GM19023 (cell line): ENCODE measurements around the gene CEBPZOS.
A peak's percentile ranks its signal among the peaks of the same experiment; 100 is the strongest.

Experiments
- ATAC-seq: cut with Tn5 transposase; IDR thresholded peaks from one replicate; pipeline ENCODE4 v1.9.1; 2021; ENCODE audit warnings: mild to moderate bottlenecking, moderate library complexity; ENCODE audit not compliant: unreplicated experiment

The CEBPZOS gene

DNA sequence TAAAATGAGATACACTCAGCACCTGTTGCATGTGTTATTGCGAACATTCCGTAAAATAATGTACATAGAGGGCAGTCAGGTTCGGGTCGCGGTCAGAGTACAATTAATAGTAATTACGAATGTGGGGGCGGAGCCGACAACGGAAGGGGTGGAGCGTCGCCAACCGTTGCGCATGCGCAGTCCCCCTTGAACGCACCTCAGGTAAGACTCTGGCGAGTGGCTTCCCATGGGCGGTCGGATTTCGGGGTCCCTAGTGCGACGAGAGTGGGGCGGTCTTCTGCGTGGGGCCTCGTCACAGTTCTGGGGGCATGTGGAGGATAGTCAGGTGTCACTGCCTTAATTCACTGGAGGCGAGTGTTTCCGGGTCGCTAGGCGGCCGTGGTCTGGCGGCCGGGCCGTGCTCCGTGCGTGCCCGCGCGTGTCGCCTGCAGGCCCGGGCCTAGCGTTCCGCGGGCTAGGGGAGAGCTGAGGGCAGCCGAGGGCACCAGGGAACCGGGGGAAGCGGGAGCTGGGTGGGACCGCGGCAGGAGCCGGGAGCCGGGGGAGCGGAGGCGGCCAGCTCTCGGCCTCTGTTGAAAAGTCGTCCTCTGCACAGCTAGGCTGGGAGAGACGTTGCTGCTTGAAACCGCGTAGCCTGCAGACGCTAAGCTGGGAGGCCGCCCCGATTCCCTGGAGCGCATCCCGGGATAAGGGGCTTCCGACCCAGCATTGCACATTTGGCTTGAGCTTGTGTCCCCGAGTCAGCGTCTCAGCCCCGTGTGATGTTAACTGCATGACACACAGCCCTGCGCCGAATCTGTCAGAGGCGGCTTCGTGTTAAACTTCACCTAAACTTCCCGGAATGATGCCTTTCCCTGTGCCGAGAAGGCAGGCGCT lies at the start of gene CEBPZOS:
Gene CEBPZOS (plus strand): TSS at position 177 of the 876 bp plus-strand sequence. CDS start 3,209 bp downstream, outside the sequence.
- ATAC-seq, result peak; percentile 81

DNA sequence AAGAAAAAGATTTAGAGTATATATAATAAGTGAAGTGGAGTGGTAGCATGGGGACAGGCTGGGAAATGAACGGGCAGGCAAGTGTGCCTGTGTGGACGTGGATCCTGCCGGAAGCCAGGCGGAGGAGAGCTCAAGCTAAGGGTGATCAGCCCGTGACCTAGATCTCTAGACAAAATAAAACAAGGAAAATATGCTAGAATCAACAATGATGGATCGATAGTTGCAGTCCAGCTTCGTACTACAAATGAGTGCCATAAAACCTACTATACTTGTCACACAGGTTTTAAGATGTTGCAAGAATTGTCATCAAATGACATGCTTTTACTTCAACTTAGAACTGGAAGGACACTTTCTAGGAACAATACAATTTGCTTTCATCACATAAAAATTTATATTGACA lies 48.0 kb upstream of the CEBPZOS start:
- ATAC-seq, result no peak

DNA sequence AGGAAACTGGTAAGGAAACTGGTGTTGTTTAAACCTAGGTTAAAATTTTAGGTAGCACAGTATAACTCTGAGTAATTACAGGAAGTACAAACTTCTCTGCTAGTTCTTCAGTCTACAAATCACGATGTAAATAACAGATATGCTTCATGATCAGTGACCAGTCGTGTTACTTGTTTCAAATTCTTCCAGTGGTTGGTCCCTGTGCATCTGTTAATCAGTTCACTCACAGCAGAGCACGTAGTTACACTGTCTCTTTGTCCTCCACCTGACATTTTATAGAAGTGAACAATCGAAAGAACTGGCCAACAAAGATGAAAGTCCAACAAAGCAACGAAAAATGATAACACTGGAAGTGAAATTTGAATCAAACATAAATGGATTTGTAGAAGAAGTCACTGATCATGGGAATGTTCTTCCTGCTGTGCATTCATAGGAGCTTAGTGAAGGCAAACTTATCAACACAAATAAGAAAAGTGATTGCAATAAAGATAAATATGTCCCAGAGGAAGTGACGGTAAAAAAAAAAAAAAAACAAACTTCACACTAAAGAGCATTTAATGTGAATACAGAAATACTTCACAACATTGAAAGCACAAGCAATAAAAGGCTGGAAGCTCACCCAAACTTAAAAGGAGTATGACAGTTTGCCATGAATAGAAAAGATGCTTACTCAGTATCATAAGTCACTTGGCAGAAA lies 46.5 kb upstream of the CEBPZOS start:
- no peak for ATAC-seq

DNA sequence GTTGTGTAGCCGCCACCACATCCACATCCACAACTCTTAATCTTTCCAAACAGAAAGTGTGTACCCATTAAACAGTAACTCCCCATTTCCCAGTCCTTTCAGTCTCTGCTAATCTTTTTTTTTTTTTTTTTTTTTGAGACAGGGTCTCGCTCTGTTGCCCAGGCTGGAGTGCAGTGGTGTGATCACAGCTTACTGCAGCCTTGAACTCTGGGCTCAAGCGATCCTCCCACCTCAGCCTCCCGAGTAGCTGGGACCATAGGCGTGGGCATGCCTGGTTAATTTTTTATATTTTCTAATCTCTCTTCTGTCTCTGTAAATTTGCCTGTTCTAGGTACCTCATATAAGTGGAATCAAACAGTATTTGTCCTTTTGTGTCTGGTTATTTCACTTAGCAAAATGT lies 43.1 kb upstream of the CEBPZOS start:
- ATAC-seq, result no peak

DNA sequence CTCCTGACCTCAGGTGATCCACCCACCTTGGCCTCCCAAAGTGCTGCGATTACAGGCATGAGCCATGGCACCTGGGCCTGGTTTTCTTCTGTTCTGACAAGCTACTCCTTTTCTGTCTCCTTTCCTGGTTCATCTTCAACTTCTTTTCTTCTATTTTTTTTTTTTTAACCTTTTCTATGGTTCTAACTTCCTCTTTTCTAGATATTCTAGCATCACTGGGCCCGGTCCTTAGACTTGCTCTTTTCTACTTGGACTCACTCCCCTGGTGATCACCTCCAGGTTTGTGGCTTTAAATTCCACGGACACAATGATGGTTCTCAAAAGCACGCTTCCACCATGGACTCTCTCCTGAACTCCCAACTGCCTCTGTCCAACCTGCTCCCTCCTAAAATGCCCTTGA lies 41.5 kb upstream of the CEBPZOS start:
- ATAC-seq, result no peak

DNA sequence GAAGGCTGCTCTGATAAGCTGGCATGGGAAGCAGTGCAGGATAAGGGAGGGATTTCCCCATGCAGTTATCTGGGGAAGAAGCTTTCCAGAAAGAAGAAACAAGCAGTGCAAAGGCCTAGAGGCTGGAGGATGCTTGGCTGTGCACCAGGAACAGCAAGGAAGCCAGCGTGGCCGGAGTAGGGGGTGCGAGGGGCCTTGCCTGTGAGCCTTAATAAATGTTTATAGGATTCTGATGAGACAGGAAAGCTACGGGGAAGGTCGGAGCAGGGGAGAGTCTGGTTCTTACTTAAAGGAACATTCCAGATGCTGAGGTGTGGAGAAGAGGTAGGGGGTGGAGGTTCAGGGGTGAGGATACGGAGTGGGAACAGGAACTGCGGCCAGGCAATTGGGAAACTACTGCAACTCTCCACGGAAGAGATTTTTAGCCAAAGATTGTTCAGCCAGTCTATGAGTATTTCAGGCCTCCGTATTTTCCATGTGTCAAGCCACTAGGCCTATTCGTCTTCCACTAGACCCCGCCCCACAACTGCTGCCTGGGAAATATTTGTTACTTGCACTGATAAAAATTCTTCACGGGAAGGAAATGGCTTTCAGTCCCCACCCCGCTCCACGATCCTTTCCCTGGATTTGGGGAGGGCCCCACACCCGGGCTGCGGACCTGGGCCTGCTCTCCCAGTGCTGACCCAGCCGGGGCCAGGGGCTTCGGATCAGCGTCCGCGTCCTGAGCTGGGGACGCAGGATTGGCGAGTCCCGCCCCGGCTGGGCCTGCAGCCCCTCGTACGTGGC lies 40.0 kb upstream of the CEBPZOS start:
- ATAC-seq, result peak; percentile 36

DNA sequence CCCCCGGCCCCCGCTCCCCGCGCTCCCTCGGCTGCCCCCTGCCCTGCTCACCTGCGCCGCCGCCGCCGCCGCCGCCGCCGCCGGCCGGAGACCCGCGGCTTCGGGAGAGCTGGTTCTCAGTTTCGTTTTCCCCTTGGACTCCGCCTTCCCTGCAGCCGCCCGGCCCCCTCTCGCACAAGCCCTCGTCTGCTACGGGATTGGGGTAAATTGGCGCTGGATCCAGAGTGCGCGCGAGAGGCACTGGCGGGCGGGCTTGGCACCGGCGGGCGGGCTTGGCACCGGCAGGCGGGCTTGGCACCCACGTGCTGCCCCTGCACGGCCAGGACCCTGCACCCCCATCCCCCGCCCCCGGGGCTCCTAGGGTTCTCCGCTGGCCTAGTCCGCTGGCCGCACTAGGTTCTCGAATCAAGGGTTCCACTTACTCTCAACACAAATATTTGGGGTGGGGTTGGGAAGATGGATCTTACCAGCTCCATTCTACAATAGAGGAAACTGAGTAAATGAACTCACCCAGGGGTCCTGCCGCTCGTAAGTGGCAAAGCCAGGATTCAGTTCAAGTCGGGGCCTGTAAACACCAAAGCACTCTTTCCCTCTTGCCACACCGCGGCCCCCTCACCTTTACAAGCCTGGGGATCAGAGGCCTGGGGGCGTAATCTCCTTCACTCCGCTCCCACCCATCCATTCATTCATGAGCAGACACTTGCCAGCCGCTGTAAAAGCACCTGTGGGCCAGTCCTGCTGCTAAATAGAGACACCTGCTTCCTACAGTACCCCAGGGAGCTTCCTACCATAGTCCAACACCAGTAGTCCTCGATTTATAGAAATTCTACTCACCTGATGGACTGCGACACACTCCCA lies 39.2 kb upstream of the CEBPZOS start, which contains the start of gene EIF2AK2:
Gene EIF2AK2 (minus strand): TSS at position 124 of the 858 bp plus-strand sequence. CDS start 9,174 bp downstream, outside the sequence.
- peak; percentile 90 for ATAC-seq

DNA sequence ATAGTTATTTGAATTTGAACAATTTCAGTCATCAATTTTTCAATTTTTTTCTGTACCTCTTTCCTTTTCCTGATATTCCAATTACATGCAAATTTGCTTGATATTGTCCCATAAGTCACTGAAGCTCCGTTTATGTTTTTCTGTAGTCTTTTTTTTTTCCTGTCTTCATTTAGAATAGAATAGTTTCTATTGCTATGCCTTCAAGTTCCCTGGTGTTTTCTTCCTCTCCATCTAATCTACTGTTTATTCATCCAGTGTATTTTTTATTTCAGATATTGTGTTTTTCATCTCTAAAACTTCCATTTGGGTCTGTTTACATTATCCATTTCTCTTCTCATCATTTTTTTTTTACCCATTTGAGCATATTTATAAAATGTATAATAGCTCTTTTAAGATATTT lies 31.5 kb upstream of the CEBPZOS start:
- no peak for ATAC-seq

DNA sequence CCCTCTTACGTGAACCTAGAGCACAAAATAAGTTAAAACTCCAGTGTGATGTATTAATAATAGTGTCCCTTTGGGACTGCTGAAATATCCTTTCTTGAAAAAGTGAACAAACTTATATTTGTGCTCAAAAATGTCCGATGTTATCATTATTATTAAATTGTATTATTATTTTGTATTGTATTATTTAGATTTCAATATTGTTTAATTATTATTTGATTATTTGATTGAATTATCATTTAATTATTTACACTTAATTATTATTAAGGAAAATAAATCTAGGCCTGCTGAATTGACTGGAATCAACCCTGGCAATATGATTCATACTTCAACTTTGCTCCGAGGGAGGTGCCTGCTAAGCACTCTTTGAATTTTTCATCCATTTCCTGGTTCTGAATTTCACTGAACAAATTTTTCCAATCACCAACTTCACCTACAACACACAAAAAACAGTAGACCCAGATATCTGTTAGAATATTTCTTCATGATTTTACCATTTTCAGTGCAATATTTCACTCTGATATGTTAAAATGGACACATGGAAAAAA lies 28.6 kb upstream of the CEBPZOS start:
- ATAC-seq, result no peak

DNA sequence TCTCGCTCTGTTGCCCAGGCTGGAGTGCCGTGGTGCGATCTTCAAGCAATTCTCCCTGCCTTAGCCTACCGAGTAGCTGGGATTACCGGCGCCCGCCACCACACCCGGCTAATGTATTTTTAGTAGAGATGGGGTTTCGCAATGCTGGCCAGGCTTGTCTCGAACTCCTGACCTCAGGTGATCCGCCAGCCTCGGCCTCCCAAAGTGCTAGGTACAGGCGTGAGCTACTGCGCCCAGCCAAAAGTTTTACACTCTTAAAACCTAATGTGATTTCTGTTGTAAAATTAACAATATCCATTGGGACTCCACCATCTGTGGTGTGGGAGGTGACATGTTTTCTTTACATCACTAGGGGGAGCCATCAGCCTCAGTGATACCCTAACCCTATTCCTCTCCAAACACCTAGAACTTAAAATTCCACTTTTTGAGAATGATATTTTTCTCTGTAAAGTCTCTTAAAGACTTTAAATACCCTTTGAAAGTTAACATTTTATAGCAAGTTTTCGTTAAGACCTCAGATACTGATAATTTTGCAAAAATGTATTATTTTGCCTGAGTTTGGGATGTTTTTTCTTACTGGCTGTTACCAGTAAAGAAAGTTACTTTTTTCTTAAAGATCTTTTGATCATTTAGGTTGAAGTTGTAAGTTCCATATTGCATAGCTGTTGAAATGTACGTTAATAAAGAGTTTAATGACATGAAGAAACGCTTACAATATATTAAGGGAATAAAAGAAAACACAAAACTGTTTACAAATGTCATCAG lies 27.9 kb upstream of the CEBPZOS start:
- peak; percentile 57 for ATAC-seq

DNA sequence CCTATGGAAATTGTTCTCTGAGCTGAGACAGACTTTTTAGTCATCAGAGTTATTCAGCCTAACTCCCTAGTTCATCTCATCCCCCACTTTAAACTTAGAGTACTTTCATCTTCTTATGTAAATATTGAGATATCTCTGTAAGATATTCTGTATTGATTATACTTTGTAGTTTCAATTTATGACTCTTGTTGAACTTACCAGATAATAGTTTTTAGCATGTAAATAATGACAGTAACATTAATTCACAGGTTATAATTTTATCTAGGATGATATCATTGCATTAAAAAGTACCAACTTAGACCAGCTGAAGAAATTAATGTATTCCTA lies 24.7 kb upstream of the CEBPZOS start:
- no peak for ATAC-seq

DNA sequence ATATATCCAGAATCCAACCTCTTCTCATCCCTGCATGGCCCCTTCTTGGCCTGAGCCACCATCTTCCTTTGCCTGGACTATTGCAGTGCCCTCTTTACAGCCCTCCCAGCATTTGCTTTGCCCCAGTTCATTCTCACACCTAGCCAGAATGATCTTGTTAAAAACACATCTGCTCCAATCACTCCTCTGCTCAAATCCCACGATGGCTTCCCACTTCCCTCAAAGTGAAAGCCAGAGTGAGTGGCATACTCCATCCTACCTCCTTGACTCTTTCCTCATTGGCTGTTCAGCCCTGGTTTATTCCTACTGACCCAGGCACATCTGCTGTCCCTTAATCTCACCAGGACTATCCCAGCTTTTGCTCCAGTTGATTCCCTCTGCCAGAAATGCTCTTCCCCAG lies 22.6 kb upstream of the CEBPZOS start:
- ATAC-seq, result no peak

DNA sequence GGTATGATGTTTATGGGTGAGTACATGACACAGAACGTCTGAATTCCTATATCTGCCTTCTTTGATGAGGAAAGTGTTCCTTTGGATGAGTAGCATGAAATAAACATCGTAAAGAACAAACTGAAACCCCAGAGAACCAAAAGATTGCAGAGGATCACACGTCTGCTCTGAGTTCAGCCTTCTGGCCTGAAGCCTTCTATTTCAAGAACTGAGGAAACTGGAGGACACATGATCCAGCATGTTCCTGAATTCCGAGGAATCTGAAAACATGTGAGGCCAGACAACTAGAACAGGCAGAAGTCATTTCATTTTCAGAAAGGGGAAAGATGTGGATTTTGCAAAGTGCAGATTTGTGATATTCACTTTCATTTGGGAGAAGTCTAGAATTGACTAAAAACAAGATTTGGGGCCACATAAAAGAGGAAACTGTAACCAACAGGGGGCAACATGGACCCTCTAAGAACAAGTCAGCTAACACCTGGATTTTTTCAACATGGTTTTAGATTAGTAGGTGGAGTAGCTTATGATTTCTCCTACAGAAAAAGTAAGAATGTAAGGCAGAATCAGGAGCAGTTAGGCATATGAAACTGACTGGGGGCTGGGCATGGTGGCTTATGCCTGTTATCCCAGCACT lies 16.2 kb upstream of the CEBPZOS start:
- no peak for ATAC-seq

DNA sequence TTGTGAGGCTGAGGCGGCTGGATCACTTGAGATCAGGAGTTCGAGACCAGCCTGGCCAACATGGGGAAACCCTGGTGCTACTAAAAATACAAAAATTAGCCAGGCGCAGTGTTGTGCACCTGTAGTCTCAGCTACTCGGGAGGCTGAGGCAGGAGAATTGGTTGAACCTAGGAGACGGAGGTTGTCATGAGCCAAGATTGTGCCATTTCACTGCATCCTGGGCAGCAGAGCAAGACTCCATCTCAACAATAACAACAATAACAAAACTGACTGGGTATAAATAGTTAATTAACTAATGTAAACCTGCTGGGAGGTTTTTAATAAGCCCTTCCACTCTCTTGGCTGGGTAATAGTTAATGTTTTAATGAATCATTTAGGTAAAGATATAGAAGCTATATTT lies 15.7 kb upstream of the CEBPZOS start:
- ATAC-seq, result no peak

DNA sequence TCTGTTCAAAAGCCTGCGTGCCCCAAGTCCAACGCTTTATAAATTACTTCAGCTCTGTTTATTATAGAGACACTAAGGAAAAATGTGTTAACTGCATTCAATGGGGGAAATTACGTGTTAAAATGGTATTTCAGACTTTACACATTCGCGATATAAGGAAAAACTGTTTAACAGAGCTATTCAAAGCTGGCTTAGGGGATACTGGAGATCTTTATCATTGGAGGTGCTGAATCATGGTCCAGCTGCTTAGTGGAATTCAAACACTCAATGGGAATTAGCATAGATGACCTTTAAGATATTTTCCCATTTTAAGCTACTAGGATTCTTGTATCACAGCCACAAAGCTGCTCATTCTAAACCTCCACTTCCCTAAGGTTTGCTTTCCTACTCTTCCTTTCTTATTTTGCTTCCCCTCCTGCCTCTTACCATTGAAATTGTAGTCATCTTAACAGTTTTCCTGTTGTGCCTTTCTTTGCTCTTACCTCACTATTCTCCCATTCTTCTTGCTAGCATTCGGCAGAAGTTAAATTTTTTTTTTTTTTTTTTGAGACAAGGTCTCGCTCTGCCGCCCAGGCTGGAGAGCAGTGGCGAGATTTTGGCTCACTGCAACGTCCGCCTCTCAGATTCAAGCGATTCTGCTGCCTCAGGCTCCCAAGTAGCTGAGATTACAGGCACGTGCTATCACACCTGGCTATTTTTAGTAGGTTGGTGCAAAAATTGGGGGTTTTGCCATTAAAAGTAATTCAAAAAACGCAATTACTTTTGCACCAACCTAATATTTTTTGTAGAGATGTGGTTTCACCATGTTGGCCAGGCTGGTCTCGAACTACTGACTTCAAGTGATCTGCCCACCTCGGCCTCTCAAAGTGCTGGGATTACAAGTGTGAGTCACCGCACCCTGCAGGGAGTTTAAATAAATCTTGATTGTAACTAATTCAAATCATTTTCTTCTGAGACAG lies 14.3 kb upstream of the CEBPZOS start:
- ATAC-seq, result no peak

DNA sequence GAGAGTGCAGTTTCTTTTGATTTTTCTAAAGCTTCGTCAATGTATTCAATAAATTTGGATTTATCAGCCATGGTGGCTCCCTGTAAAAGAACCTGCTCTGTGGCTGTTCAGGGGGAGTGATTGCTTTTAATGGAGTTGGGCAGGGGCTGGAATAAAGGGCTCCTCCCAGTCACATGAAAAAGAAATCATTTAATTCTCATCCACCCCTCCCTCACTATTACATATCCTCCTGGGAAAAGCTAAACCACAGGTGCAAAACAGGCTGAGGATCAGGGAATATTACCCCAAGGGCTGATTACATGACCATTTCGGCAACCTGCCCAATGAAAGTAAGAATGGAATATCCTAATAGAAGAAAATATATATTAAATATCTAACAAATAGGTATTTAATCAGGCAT lies 7.7 kb upstream of the CEBPZOS start, which contains the start of gene SULT6B1:
Gene SULT6B1 (minus strand): TSS at position 101 of the 400 bp plus-strand sequence. CDS start 30 bp downstream, at position 71.
- no peak for ATAC-seq

DNA sequence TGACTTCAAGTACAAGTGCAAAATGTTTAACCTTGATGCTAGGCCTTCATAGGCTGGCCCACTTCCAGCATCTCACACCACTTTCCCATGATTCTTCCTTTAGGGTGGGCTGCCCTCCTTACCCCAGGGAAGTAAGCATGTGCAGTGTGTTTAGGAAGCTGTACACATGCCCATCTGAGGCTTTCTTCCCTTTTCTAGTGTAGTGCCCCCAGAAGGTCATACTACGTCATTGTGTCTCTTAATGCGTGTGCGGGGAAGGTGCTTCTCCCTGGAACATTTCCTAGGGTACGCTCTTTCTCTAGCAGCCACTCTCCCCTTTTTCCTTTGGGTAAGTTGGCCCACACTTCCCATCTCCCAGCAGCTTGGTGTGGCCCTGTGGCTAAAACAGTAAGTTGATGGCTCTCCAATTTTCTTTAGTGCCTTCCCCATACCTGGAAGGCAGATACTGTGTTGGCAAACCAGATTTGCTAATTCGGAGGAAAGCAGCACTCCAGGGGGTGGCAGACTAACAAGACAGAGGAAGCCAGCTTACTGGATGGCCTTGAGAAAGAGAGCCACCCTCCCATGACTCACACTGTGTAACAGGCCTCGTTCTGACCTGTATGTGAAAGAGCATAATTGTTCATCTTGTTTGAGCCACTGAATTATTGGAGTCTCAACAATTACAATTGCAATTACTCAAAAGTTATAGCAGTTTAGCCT lies 6.7 kb upstream of the CEBPZOS start:
- ATAC-seq, result no peak
